ENCODE measurements around the gene CCDC187. TPM values are rescaled to one million over a fixed set of nuclear protein-coding genes. Genes with fewer than 3 reads are reported as not detected.
A peak's percentile ranks its signal among the peaks of the same experiment; 100 is the strongest.

The CCDC187 gene
- total and polyA plus RNA-seq, 2 experiments from 2014 or later, result 0.13 to 1.3 TPM

DNA sequence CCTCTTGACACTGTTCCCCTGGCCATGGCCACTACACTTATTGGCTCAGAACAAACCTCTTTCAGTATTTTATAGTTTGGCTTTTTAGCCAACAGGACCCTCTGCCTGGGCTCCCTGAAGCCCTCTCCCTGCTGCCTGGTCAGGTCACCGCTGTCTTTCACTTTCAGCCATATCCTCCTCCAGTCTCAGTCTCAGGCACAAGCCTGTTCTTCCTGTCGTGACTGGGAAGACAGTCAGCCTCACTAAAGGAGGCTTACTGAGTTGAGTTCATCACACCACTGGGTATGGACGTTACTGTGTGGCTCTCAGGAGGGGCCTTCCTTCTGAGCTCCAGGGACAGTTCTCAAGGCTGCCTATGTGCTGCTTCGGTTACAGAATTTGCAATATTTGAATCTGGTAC, 60.3 kb downstream of the CCDC187 start:
- Histone ChIP-seq H3K36me3 (no peaks in the 10 kb centered on the region), H3K4me3 (no peak overlapping the region), H3K4me1 (ENCODE audit: low read depth) (peaks cover 15% of the 10 kb centered on the region), H3K27ac (no peak overlapping the region), H3K27me3 (no peaks in the 10 kb centered on the region), H3K9me3 (ENCODE audit: low read depth) (no peaks in the 10 kb centered on the region)
- TF ChIP-seq, protein P1, sequence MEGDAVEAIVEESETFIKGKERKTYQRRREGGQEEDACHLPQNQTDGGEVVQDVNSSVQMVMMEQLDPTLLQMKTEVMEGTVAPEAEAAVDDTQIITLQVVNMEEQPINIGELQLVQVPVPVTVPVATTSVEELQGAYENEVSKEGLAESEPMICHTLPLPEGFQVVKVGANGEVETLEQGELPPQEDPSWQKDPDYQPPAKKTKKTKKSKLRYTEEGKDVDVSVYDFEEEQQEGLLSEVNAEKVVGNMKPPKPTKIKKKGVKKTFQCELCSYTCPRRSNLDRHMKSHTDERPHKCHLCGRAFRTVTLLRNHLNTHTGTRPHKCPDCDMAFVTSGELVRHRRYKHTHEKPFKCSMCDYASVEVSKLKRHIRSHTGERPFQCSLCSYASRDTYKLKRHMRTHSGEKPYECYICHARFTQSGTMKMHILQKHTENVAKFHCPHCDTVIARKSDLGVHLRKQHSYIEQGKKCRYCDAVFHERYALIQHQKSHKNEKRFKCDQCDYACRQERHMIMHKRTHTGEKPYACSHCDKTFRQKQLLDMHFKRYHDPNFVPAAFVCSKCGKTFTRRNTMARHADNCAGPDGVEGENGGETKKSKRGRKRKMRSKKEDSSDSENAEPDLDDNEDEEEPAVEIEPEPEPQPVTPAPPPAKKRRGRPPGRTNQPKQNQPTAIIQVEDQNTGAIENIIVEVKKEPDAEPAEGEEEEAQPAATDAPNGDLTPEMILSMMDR (IDR thresholded peaks at IDR 0.05; ENCODE audit: low read depth, low read length), result no peak
- DNase-seq (ENCODE audit: low read depth in 1 of 2, low spot score in 1 of 2), result no peak

DNA sequence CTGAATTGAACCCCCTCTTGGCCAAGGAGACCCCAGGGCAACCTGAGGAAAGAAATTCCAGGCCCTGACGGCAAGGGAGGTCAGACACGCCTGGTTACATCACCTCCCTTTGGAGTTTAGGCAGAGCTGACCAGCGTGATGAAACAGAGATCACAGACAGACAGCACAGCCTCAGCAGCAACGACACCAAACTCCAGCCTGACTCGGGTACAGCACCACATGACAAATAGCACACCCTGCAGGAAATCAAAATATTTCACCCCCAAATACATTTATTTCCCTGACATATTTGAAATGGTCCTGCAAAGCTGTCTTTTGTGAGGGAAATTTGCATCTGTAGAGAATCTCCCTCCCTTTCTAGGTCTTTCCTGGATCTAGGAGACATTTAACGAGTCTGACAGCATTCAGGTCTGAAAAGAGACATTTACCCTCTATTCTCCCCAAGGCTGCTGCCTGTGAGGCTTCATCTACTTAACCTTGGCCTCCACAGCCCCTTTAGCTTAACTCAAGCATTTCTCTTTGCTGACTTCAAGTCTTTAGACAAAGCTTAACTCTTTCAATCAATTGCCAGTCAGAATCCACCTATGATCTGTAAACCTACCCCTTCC, 60.9 kb downstream of the CCDC187 start:
- peak in 1 of 2 donors; percentile 19 for DNase-seq (ENCODE audit: low read depth in 1 of 2, low spot score in 1 of 2)
- Histone ChIP-seq H3K27me3 (no peaks in the 10 kb centered on the region), H3K9me3 (ENCODE audit: low read depth) (no peaks in the 10 kb centered on the region), H3K27ac (no peak overlapping the region), H3K36me3 (no peaks in the 10 kb centered on the region), H3K4me3 (no peak overlapping the region), H3K4me1 (ENCODE audit: low read depth) (peaks cover 15% of the 10 kb centered on the region)
- TF ChIP-seq, protein P1 (IDR thresholded peaks at IDR 0.05; ENCODE audit: low read depth, low read length), result no peak

DNA sequence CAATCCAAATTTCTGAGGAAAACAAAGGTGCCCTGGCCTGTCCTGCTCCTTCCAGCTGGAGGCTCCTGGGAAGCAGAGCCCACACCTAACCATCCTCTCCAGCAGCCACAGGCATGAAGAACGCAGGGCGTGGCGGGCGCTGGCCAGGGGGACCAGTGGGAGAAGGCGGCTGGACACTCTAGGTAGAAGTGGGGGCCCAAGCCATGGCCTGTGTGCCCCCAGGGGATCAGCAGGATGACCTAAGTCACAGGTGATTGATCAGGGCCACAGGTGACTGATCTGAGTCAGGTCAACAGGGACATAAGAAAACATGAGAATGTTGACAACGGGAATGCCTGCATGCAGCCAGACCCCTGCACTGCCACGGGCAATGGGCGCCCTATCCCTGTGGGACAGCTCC, 61.6 kb downstream of the CCDC187 start:
- Histone ChIP-seq H3K27me3 (no peaks in the 10 kb centered on the region), H3K27ac (no peak overlapping the region), H3K9me3 (ENCODE audit: low read depth) (no peaks in the 10 kb centered on the region), H3K4me1 (ENCODE audit: low read depth) (peaks cover 15% of the 10 kb centered on the region), H3K4me3 (no peak overlapping the region), H3K36me3 (no peaks in the 10 kb centered on the region)
- TF ChIP-seq, protein P1 (IDR thresholded peaks at IDR 0.05; ENCODE audit: low read depth, low read length), result no peak
- no peak for DNase-seq (ENCODE audit: low read depth in 1 of 2, low spot score in 1 of 2)

DNA sequence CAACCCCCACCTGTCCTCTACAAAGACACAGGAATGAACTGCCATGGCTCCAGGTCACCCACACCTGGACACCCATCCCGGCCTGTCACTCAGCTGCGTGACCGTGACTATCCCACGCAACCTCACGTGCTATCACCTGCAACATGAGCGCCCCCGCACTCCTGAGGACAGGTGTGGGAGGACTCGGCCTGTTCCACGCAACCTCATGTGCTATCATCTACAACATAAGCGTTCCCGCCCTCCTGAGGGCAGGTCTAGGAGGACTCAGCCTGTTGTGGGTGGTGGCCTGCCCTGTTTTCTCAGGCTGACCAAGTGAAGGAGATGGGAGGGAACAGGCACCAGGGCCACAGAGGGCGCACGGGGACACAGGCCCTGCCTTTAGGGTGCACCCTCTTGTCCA, 62.4 kb downstream of the CCDC187 start:
- H3K36me3 ChIP-seq, result no peaks in the 10 kb centered on the region
- H3K9me3 ChIP-seq (ENCODE audit: low read depth), result no peaks in the 10 kb centered on the region
- H3K27ac ChIP-seq, result no peak overlapping the region
- TF ChIP-seq, protein P1 (IDR thresholded peaks at IDR 0.05; ENCODE audit: low read depth, low read length), result no peak
- H3K4me3 ChIP-seq, result no peak overlapping the region
- H3K27me3 ChIP-seq, result no peaks in the 10 kb centered on the region
- no peak for DNase-seq (ENCODE audit: low read depth in 1 of 2, low spot score in 1 of 2)
- H3K4me1 ChIP-seq (ENCODE audit: low read depth), result peaks cover 15% of the 10 kb centered on the region

DNA sequence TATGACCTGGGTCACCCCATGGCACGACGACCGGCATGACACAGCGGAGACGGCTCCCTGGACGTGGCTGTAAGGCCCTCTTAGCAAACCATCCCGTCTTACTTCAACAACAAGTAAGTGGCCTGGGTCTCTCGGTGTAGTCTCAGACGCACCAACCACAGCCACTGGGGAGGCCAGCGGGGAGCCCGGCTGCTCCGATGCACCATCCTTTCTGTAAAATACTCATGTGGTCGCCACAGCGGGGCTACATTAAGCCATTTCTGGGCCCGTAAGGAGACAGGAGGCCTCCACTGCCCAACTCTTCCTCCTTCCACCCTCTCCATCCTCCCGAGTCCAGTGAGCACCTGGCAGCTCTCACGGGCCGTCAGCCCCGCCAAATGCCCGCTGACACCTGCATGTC, 63.0 kb downstream of the CCDC187 start:
- TF ChIP-seq, protein P1 (IDR thresholded peaks at IDR 0.05; ENCODE audit: low read depth, low read length), result no peak
- no peaks in the 10 kb centered on the region for H3K36me3 ChIP-seq
- no peak for DNase-seq (ENCODE audit: low read depth in 1 of 2, low spot score in 1 of 2)
- H3K27ac ChIP-seq, result no peak overlapping the region
- no peaks in the 10 kb centered on the region for H3K27me3 ChIP-seq
- H3K4me1 ChIP-seq (ENCODE audit: low read depth), result peaks cover 15% of the 10 kb centered on the region
- no peaks in the 10 kb centered on the region for H3K9me3 ChIP-seq (ENCODE audit: low read depth)
- no peak overlapping the region for H3K4me3 ChIP-seq

All from cardiac muscle cell (in vitro differentiated cells and primary cell).